HepG2 (cell line): ENCODE measurements around the gene RNF11. TPM values are rescaled to one million over a fixed set of nuclear protein-coding genes. Genes with fewer than 3 reads are reported as not detected.

Experiments
- ASH2L ChIP-seq: fragments of 300-600, 200-600 bp; sonication (generic); IDR thresholded peaks from 2 replicates; pipeline ENCODE4 v1.7.0; 2017; ENCODE audit warnings: low read depth, mild to moderate bottlenecking, moderate library complexity, mixed read lengths, low read length; ENCODE audit not compliant: insufficient read length
- CC2D1A ChIP-seq: sonication (generic); formaldehyde crosslinking; IDR thresholded peaks from 2 replicates; pipeline ENCODE4 v1.8.1; 2023; ENCODE audit warnings: mild to moderate bottlenecking, missing genetic modification reagents
- DMTF1 ChIP-seq: sonication (generic); formaldehyde crosslinking; IDR thresholded peaks from 2 replicates; pipeline ENCODE4 v1.4.0; 2020; ENCODE audit warnings: mild to moderate bottlenecking, missing genetic modification reagents
- FOSL2 ChIP-seq: sonication (generic); formaldehyde crosslinking; IDR thresholded peaks from 2 replicates; pipeline ENCODE4 v1.4.0; 2020; ENCODE audit warnings: missing genetic modification reagents
- HDAC2 ChIP-seq: sonication (generic); formaldehyde crosslinking; IDR thresholded peaks from 2 replicates; pipeline ENCODE4 v1.4.0; 2020; ENCODE audit warnings: missing genetic modification reagents
- KDM5A ChIP-seq: fragments of 200-600 bp; sonication (generic); IDR thresholded peaks from 2 replicates; pipeline ENCODE4 v1.7.0; 2018; ENCODE audit warnings: antibody characterized with exemption, mild to moderate bottlenecking, low read length, borderline replicate concordance
- MAFF ChIP-seq: IDR thresholded peaks from 2 replicates; pipeline ENCODE4 v1.6.1; 2011; ENCODE audit warnings: low read depth, low read length, improper control_type of control experiment
- MAFG ChIP-seq: sonication (generic); formaldehyde crosslinking; IDR thresholded peaks from 2 replicates; pipeline ENCODE4 v1.5.1; 2020; ENCODE audit warnings: mild to moderate bottlenecking, missing genetic modification reagents
- NAIF1 ChIP-seq: sonication (generic); formaldehyde crosslinking; IDR thresholded peaks from 2 replicates; pipeline ENCODE4 v1.5.0; 2020; ENCODE audit warnings: mild to moderate bottlenecking, missing genetic modification reagents, borderline replicate concordance
- NFYB ChIP-seq: sonication (generic); formaldehyde crosslinking; IDR thresholded peaks from 2 replicates; pipeline ENCODE4 v1.4.0; 2020; ENCODE audit warnings: missing genetic modification reagents
- NR2F6 ChIP-seq, 2 experiments: IDR thresholded peaks; 2 replicates each; pipeline ENCODE4 v1.6.1; 2016; ENCODE audit warnings: antibody characterized with exemption in 1 of 2, mild to moderate bottlenecking in 1 of 2
- POLR2AphosphoS5 ChIP-seq: IDR thresholded peaks from 2 replicates; pipeline ENCODE4 v1.6.1; 2012; ENCODE audit warnings: low read depth, low read length
- RARA ChIP-seq: IDR thresholded peaks from 2 replicates; pipeline ENCODE4 v1.6.1; 2016; ENCODE audit warnings: missing genetic modification reagents, missing compliant biosample characterization
- RFX5 ChIP-seq: IDR thresholded peaks from 2 replicates; pipeline ENCODE4 v1.6.1; 2011; ENCODE audit warnings: low read depth, low read length, improper control_type of control experiment
- ZNF207 ChIP-seq: fragments of 450-650 bp; IDR thresholded peaks from 2 replicates; pipeline ENCODE4 v1.6.1; 2016; ENCODE audit warnings: antibody characterized with exemption, borderline replicate concordance
- ZNF225 ChIP-seq: sonication (generic); formaldehyde crosslinking; IDR thresholded peaks from 2 replicates; pipeline ENCODE4 v1.4.0; 2020; ENCODE audit warnings: mild to moderate bottlenecking, missing genetic modification reagents
- ZNF331 ChIP-seq: sonication (generic); formaldehyde crosslinking; IDR thresholded peaks from 2 replicates; pipeline ENCODE4 v1.4.0; 2020; ENCODE audit warnings: missing genetic modification reagents
- ZNF350 ChIP-seq: sonication (generic); formaldehyde crosslinking; IDR thresholded peaks from 2 replicates; pipeline ENCODE4 v1.4.0; 2020; ENCODE audit warnings: mild to moderate bottlenecking, low read depth, missing genetic modification reagents, borderline replicate concordance
- ZNF382 ChIP-seq: sonication (generic); formaldehyde crosslinking; IDR thresholded peaks from 2 replicates; pipeline ENCODE4 v1.5.0; 2020; ENCODE audit warnings: missing genetic modification reagents, mild to moderate bottlenecking, borderline replicate concordance
- ZNF446 ChIP-seq: sonication (generic); formaldehyde crosslinking; IDR thresholded peaks from 2 replicates; pipeline ENCODE4 v1.5.0; 2020; ENCODE audit warnings: mild to moderate bottlenecking, missing genetic modification reagents
- ZNF576 ChIP-seq: sonication (generic); formaldehyde crosslinking; IDR thresholded peaks from 2 replicates; pipeline ENCODE4 v1.4.0; 2020; ENCODE audit warnings: mild to moderate bottlenecking, missing genetic modification reagents
- ZNF75D ChIP-seq: sonication (generic); formaldehyde crosslinking; IDR thresholded peaks from 2 replicates; pipeline ENCODE4 v1.8.1; 2023; ENCODE audit warnings: missing genetic modification reagents, mild to moderate bottlenecking, borderline replicate concordance
- polyA plus RNA-seq, 8 experiments: library from polyadenylated mRNA; depleted of rRNA in 3 of 8; stranded (reverse) in 7 of 8; unstranded in 1 of 8; fragments of >200 nt; fragmentation: Illumina TruSeq in 4 of 8; extraction: Trizol in 4 of 8; gene quantifications; 2 replicates each; pipeline versions ENCODE4 v1.2.1 to v1.2.3, GENCODE V29; 2011 to 2016; ENCODE audit warnings: low read depth in 4 of 8, missing spikeins in 1 of 8, mixed read lengths in 1 of 8; ENCODE audit not compliant: insufficient read depth in 1 of 8
- total RNA-seq, 5 experiments: library from RNA; depleted of rRNA; stranded (reverse); fragments of >200 nt; fragmentation: Illumina TruSeq; extraction: Trizol; gene quantifications; 2 replicates each; pipeline ENCODE4 v1.2.3, GENCODE V29; 2016; ENCODE audit warnings: low read depth in 1 of 5
- TF ChIP-seq, protein P1 (sequence below): IDR thresholded peaks from 2 replicates; pipeline ENCODE4 v1.6.1; 2016; ENCODE audit warnings: missing compliant biosample characterization, missing genetic modification reagents, borderline replicate concordance
- TF ChIP-seq, protein P2 (sequence below): sonication (generic); formaldehyde crosslinking; IDR thresholded peaks from 2 replicates; pipeline ENCODE4 v1.5.1; 2020; ENCODE audit warnings: missing genetic modification reagents, mild to moderate bottlenecking, borderline replicate concordance

RNF11 gene
- total and polyA plus RNA-seq, 2 of the 13 experiments (the other 11 are each of a cell fraction or from before 2014, with no cell fraction given) = 41.2 to 48.8 TPM

GRCh38 chr1:51235673-51236530 lies at the start of gene RNF11 (continued):
- peak; percentile 35 for TF ChIP-seq ASH2L
- no peak for TF ChIP-seq MAFG (CRISPR knock-in tag)
- TF ChIP-seq POLR2AphosphoS5 = peak; percentile 67
- TF ChIP-seq ZNF350 (CRISPR knock-in tag) = no peak
- TF ChIP-seq ZNF382 = no peak
- peak; percentile 47; the same call in 1 of the 2 replicates for TF ChIP-seq FOSL2 (CRISPR knock-in tag)
- TF ChIP-seq KDM5A = no peak; the same call in 1 of the 2 replicates
- TF ChIP-seq NR2F6 (IDR thresholded peaks at IDR 0.05) = no peak
- no peak for TF ChIP-seq NR2F6 (CRISPR knock-in tag; IDR thresholded peaks at IDR 0.05)
- no peak for TF ChIP-seq CC2D1A (CRISPR knock-in tag)
- no peak for TF ChIP-seq MAFF
- TF ChIP-seq, protein P1, sequence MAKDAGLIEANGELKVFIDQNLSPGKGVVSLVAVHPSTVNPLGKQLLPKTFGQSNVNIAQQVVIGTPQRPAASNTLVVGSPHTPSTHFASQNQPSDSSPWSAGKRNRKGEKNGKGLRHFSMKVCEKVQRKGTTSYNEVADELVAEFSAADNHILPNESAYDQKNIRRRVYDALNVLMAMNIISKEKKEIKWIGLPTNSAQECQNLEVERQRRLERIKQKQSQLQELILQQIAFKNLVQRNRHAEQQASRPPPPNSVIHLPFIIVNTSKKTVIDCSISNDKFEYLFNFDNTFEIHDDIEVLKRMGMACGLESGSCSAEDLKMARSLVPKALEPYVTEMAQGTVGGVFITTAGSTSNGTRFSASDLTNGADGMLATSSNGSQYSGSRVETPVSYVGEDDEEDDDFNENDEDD (CRISPR knock-in tag) = peak; percentile 29; the same call in 1 of the 2 replicates
- TF ChIP-seq, protein P2, sequence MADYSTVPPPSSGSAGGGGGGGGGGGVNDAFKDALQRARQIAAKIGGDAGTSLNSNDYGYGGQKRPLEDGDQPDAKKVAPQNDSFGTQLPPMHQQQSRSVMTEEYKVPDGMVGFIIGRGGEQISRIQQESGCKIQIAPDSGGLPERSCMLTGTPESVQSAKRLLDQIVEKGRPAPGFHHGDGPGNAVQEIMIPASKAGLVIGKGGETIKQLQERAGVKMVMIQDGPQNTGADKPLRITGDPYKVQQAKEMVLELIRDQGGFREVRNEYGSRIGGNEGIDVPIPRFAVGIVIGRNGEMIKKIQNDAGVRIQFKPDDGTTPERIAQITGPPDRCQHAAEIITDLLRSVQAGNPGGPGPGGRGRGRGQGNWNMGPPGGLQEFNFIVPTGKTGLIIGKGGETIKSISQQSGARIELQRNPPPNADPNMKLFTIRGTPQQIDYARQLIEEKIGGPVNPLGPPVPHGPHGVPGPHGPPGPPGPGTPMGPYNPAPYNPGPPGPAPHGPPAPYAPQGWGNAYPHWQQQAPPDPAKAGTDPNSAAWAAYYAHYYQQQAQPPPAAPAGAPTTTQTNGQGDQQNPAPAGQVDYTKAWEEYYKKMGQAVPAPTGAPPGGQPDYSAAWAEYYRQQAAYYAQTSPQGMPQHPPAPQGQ = no peak
- no peak for TF ChIP-seq NFYB
- TF ChIP-seq ZNF446 (CRISPR knock-in tag) = 0 out of 2 replicates have a peak, but pooled peaks have one; percentile 30
- no peak for TF ChIP-seq ZNF207
- TF ChIP-seq HDAC2 (CRISPR knock-in tag) = no peak
- TF ChIP-seq ZNF576 = no peak
- no peak for TF ChIP-seq ZNF75D (CRISPR knock-in tag)
- peak; percentile 16; the same call in 1 of the 2 replicates for TF ChIP-seq ZNF331 (CRISPR knock-in tag)
- 0 out of 2 replicates have a peak, but pooled peaks have one; percentile 4 for TF ChIP-seq ZNF225
- TF ChIP-seq NAIF1 = no peak
- TF ChIP-seq DMTF1 = no peak
- no peak for TF ChIP-seq RARA
- TF ChIP-seq RFX5 = no peak
